ENCODE results near the gene C1orf198. TPM values are rescaled to one million over a fixed set of nuclear protein-coding genes. Genes with fewer than 3 reads are reported as not detected.

C1orf198 gene
- total and polyA plus RNA-seq, 4 donors, result 3.9 to 11.1 (median 10.4) TPM

DNA sequence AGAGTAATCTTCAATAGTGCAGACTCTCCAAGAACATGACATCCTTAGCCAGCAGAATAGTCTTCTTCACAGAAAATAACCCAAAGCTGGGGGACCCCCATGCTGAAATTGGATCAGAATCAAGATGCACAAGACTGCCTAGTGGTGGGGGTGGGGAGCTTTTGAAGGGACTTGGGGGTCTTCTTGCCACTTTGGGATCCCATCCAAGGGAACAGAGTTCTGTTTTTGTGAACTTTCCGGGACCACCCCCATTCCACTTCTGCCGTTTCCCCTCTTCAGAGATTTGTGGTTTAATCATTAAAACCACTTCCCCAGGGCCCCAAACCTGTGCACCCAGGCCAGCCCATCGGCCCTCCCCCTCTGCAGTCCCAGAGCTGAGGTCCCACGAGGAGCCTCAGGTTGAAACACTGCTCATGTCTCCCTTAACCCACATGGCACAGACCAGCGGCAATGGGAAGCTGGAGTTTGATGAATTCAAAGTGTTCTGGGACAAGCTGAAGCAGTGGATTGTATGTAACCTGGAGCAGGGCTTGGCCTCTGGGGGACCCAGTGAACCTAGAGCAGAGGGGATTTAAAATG lies 76.2 kb downstream of the C1orf198 start (continued):
- TF ChIP-seq, protein P1, sequence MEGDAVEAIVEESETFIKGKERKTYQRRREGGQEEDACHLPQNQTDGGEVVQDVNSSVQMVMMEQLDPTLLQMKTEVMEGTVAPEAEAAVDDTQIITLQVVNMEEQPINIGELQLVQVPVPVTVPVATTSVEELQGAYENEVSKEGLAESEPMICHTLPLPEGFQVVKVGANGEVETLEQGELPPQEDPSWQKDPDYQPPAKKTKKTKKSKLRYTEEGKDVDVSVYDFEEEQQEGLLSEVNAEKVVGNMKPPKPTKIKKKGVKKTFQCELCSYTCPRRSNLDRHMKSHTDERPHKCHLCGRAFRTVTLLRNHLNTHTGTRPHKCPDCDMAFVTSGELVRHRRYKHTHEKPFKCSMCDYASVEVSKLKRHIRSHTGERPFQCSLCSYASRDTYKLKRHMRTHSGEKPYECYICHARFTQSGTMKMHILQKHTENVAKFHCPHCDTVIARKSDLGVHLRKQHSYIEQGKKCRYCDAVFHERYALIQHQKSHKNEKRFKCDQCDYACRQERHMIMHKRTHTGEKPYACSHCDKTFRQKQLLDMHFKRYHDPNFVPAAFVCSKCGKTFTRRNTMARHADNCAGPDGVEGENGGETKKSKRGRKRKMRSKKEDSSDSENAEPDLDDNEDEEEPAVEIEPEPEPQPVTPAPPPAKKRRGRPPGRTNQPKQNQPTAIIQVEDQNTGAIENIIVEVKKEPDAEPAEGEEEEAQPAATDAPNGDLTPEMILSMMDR (IDR thresholded peaks at IDR 0.05; ENCODE audit: low read depth, low read length, missing input control), result no peak
- TF ChIP-seq HNF4A (conservative IDR thresholded peaks at IDR 0.05), result no peak

DNA sequence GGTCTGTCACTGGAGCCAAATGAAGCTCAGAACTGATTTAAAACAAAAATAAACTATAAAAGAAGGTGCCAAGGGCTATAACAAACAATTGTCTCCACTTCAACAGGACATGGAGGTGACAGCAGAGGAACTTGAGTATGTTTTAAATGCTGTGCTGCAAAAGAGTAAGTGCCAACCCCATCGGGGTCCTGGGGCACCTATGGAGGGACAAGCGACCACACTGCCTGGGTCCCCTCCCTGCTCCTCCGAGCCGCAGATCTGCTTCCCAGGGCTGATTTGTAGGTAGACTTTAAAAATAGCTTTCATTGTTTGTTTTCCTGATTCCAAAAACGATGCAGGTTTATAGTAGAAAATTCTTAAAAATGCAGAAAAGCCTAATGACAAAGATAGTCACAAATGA lies 78.3 kb downstream of the C1orf198 start:
- Histone ChIP-seq H3K36me3 (ENCODE audit: control insufficient read depth in 4 of 4, insufficient read depth in 3 of 4, low read depth in 1 of 4, low read length in 3 of 4) (no peaks in the 10 kb centered on the region), H3K4me3 (ENCODE audit: low read depth in 1 of 3, low read length in 3 of 3) (no peak overlapping the region), H3K27ac (ENCODE audit: low read depth in 1 of 2, low read length in 2 of 2) (no peak overlapping the region), H3K4me1 (ENCODE audit: control insufficient read depth in 4 of 4, insufficient read depth in 4 of 4, low read length in 3 of 4) (no peaks in the 10 kb centered on the region), H3K9me3 (ENCODE audit: control insufficient read depth in 4 of 4, low read length in 3 of 4) (no peaks in the 10 kb centered on the region), H3K27me3 (ENCODE audit: control insufficient read depth in 4 of 4, insufficient read depth in 4 of 4, low read length in 3 of 4) (no peaks in the 10 kb centered on the region), H3K9ac (ENCODE audit: low read depth in 1 of 2, low read length in 2 of 2) (no peak overlapping the region)
- TF ChIP-seq YY1 (IDR thresholded peaks at IDR 0.05) (no peak), RXRA (IDR thresholded peaks at IDR 0.05) (no peak), TAF1 (conservative IDR thresholded peaks at IDR 0.05) (no peak), FOXA1 (IDR thresholded peaks at IDR 0.05) (no peak), NR2F2 (IDR thresholded peaks at IDR 0.05) (no peak), SP1 (IDR thresholded peaks at IDR 0.05) (no peak), HNF4G (IDR thresholded peaks at IDR 0.05) (no peak), FOXA2 (IDR thresholded peaks at IDR 0.05) (no peak), JUND (IDR thresholded peaks at IDR 0.05) (no peak), EGR1 (IDR thresholded peaks at IDR 0.05; ENCODE audit: low read depth in 2 of 2) (no peak), HNF4A (conservative IDR thresholded peaks at IDR 0.05) (no peak), GABPA (IDR thresholded peaks at IDR 0.05 in 1 of 2, conservative IDR thresholded peaks at IDR 0.05 in 1 of 2) (no peak), RAD21 (IDR thresholded peaks at IDR 0.05) (no peak)
- TF ChIP-seq, protein P2, sequence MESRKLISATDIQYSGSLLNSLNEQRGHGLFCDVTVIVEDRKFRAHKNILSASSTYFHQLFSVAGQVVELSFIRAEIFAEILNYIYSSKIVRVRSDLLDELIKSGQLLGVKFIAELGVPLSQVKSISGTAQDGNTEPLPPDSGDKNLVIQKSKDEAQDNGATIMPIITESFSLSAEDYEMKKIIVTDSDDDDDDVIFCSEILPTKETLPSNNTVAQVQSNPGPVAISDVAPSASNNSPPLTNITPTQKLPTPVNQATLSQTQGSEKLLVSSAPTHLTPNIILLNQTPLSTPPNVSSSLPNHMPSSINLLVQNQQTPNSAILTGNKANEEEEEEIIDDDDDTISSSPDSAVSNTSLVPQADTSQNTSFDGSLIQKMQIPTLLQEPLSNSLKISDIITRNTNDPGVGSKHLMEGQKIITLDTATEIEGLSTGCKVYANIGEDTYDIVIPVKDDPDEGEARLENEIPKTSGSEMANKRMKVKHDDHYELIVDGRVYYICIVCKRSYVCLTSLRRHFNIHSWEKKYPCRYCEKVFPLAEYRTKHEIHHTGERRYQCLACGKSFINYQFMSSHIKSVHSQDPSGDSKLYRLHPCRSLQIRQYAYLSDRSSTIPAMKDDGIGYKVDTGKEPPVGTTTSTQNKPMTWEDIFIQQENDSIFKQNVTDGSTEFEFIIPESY (IDR thresholded peaks at IDR 0.05), result no peak
- TF ChIP-seq, protein P1 (IDR thresholded peaks at IDR 0.05; ENCODE audit: low read depth, low read length, missing input control), result no peak
- TF ChIP-seq, protein P3, sequence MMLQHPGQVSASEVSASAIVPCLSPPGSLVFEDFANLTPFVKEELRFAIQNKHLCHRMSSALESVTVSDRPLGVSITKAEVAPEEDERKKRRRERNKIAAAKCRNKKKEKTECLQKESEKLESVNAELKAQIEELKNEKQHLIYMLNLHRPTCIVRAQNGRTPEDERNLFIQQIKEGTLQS (IDR thresholded peaks at IDR 0.05), result no peak
- TF ChIP-seq, protein P4, sequence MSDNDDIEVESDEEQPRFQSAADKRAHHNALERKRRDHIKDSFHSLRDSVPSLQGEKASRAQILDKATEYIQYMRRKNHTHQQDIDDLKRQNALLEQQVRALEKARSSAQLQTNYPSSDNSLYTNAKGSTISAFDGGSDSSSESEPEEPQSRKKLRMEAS (IDR thresholded peaks at IDR 0.05), result no peak
- TF ChIP-seq, protein P5, sequence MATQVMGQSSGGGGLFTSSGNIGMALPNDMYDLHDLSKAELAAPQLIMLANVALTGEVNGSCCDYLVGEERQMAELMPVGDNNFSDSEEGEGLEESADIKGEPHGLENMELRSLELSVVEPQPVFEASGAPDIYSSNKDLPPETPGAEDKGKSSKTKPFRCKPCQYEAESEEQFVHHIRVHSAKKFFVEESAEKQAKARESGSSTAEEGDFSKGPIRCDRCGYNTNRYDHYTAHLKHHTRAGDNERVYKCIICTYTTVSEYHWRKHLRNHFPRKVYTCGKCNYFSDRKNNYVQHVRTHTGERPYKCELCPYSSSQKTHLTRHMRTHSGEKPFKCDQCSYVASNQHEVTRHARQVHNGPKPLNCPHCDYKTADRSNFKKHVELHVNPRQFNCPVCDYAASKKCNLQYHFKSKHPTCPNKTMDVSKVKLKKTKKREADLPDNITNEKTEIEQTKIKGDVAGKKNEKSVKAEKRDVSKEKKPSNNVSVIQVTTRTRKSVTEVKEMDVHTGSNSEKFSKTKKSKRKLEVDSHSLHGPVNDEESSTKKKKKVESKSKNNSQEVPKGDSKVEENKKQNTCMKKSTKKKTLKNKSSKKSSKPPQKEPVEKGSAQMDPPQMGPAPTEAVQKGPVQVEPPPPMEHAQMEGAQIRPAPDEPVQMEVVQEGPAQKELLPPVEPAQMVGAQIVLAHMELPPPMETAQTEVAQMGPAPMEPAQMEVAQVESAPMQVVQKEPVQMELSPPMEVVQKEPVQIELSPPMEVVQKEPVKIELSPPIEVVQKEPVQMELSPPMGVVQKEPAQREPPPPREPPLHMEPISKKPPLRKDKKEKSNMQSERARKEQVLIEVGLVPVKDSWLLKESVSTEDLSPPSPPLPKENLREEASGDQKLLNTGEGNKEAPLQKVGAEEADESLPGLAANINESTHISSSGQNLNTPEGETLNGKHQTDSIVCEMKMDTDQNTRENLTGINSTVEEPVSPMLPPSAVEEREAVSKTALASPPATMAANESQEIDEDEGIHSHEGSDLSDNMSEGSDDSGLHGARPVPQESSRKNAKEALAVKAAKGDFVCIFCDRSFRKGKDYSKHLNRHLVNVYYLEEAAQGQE (IDR thresholded peaks at IDR 0.05), result no peak
- 85% methylated on average over 5 of the region's 5 CpGs for WGBS
- DNase-seq (ENCODE audit: low spot score), result no peak
